ENCODE results near the gene CLEC3B. TPM values are rescaled to one million over a fixed set of nuclear protein-coding genes. Genes with fewer than 3 reads are reported as not detected.

The CLEC3B gene
- total and polyA plus RNA-seq, 2 of the 8 experiments (the other 6 are each of a cell fraction or from before 2014, with no cell fraction given), result 0.32 TPM; not detected in 1

DNA sequence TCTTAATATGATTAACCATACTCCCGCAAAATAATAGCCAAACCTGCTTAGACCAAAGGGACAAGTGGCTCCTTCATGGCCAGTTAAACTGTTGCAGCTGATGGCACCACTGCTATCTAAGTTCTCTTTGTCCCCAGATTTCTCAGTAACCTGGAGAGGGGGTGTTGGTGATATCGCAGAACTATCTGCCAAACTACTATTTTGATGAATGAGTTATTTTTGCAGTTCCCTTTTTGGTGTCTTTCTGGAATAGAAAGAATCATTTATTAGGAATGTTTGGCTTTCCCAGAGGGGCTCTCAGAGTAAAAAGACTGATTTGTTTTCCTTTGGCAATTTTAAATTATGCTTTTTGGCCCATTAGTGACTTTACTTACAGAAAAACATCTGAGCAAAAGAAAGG is 33.0 kb downstream of the CLEC3B start:
- 88% methylated on average over 2 of the region's 2 CpGs; no CpG with 5 or more reads in 1 of the 2 experiments for WGBS, 2 experiments (ENCODE audit: extremely low coverage in 1 of 2, insufficient coverage in 1 of 2, insufficient read length in 1 of 2, insufficient replicate concordance in 2 of 2, low coverage in 1 of 2, low lambda C conversion rate in 2 of 2, missing lambda C conversion rate in 1 of 2)
- Histone ChIP-seq H3K4me3 (ENCODE audit: extremely low read depth in 1 of 4, insufficient read depth in 2 of 4, low read depth in 3 of 4, low read length in 4 of 4) (no peak overlapping the region), H3K14ac (ENCODE audit: insufficient read length) (no peak overlapping the region), H2BK12ac (ENCODE audit: low read depth, low read length) (no peak overlapping the region), H2AK5ac (ENCODE audit: low read depth, low read length) (no peak overlapping the region), H3K4ac (replicated peaks; ENCODE audit: insufficient read length, low read depth, low read length) (no peak overlapping the region), H3K23ac (ENCODE audit: insufficient read length) (no peak overlapping the region), H2BK15ac (ENCODE audit: low read length) (no peak overlapping the region), H2AFZ (ENCODE audit: low read length) (no peak overlapping the region), H3K18ac (ENCODE audit: extremely low read depth, low read length) (no peak overlapping the region), H4K20me1 (replicated peaks in 1 of 2; ENCODE audit: control insufficient read depth in 1 of 2, insufficient read depth in 2 of 2, low read length in 2 of 2) (peaks cover 0 to 2% of the 10 kb centered on the region in 2 experiments), H3K56ac (replicated peaks; ENCODE audit: insufficient read length, low read depth, low read length) (no peak overlapping the region), H3K4me1 (replicated peaks in 1 of 4; ENCODE audit: control insufficient read depth in 3 of 4, insufficient read depth in 4 of 4, low read length in 3 of 4) (peaks cover 2 to 10% (median 3%) of the 10 kb centered on the region in 4 experiments; a peak in 5 of 7 replicates), H2BK120ac (replicated peaks; ENCODE audit: low read depth, low read length) (no peak overlapping the region), H3K4me2 (ENCODE audit: insufficient read depth in 1 of 2, low read depth in 2 of 2, low read length in 2 of 2) (no peak overlapping the region), H3K36me3 (ENCODE audit: control insufficient read depth in 2 of 4, insufficient read depth in 4 of 4, low read length in 3 of 4) (no peaks in the 10 kb centered on the region), H3K9me3 (ENCODE audit: insufficient read depth in 2 of 2, low read depth in 1 of 2, low read length in 1 of 2) (no peaks in the 10 kb centered on the region), H3K79me1 (ENCODE audit: low read depth, low read length) (no peaks in the 10 kb centered on the region), H3K23me2 (ENCODE audit: low read depth, low read length) (no peaks in the 10 kb centered on the region), H3K27me3 (replicated peaks in 1 of 4; ENCODE audit: control insufficient read depth in 3 of 4, extremely low read depth in 1 of 4, insufficient read depth in 3 of 4, low read length in 3 of 4) (peaks cover 10 to 41% (median 39%) of the 10 kb centered on the region in 4 experiments), H3K9ac (replicated peaks in 1 of 4; ENCODE audit: extremely low read depth in 1 of 4, low read depth in 3 of 4, low read length in 3 of 4) (no peak overlapping the region), H3K79me2 (ENCODE audit: control insufficient read depth in 1 of 2, insufficient read depth in 2 of 2, low read length in 2 of 2) (no peaks in the 10 kb centered on the region), H4K91ac (replicated peaks; ENCODE audit: insufficient read length, low read length) (no peak overlapping the region), H2BK20ac (ENCODE audit: low read length) (no peak overlapping the region), H4K5ac (ENCODE audit: insufficient read length, low read depth, low read length) (no peak overlapping the region), H4K8ac (ENCODE audit: extremely low read depth, insufficient read depth, low read length) (no peak overlapping the region), H2BK5ac (ENCODE audit: low read depth, low read length) (no peak overlapping the region), H3K27ac (ENCODE audit: low read depth, low read length) (no peak overlapping the region)
- DNase-seq (ENCODE audit: low read depth in 1 of 2, low spot score in 2 of 2), result no peak
- CTCF ChIA-PET (ENCODE audit: partially characterized antibody), result interaction anchor here (14.6 kb wide), 1 partner anchor 19 kb away, joined by 263 read pairs; no protein-coding TSS in a partner anchor
- POLR2A ChIA-PET (ENCODE audit: partially characterized antibody), result no interaction called here
- no peak for FAIRE-seq
- no peak for TF ChIP-seq YY1 (IDR thresholded peaks at IDR 0.05; ENCODE audit: low read depth, low read length)
- no peak for TF ChIP-seq SIRT6 (IDR thresholded peaks at IDR 0.05; ENCODE audit: low read length)
- TF ChIP-seq CBX8 (IDR thresholded peaks at IDR 0.05; ENCODE audit: borderline replicate concordance, low read depth, low read length), result no peak
- TF ChIP-seq KDM1A (IDR thresholded peaks at IDR 0.05; ENCODE audit: borderline replicate concordance, low read length), result no peak
- no peak for TF ChIP-seq POLR2AphosphoS5 (IDR thresholded peaks at IDR 0.05; ENCODE audit: low read depth, low read length)
- TF ChIP-seq, protein P1, sequence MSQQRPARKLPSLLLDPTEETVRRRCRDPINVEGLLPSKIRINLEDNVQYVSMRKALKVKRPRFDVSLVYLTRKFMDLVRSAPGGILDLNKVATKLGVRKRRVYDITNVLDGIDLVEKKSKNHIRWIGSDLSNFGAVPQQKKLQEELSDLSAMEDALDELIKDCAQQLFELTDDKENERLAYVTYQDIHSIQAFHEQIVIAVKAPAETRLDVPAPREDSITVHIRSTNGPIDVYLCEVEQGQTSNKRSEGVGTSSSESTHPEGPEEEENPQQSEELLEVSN (IDR thresholded peaks at IDR 0.05), result no peak
- TF ChIP-seq RNF2 (IDR thresholded peaks at IDR 0.05; ENCODE audit: borderline replicate concordance, low read depth, low read length, missing control alignments, poor library complexity, severe bottlenecking), result no peak
- TF ChIP-seq SIN3A (conservative IDR thresholded peaks at IDR 0.05 in 1 of 2, IDR thresholded peaks at IDR 0.05 in 1 of 2; ENCODE audit: low read depth in 1 of 2, low read length in 2 of 2), result no peak
- TF ChIP-seq NANOG (IDR thresholded peaks at IDR 0.05; ENCODE audit: insufficient read depth, low read depth, low read length, poor library complexity, severe bottlenecking), result no peak
